CD4-positive, alpha-beta T cell (primary cell): ENCODE data around the gene BCL2L12. TPM values are rescaled to one million over a fixed set of nuclear protein-coding genes. Genes with fewer than 3 reads are reported as not detected.

ENCODE experiments used
- ATAC-seq: fragments of 200-7000 bp; cut with Tn5 transposase; one replicate; pipeline ENCODE4 v1.10.0; 2022; ENCODE audit warnings: mild to moderate bottlenecking; ENCODE audit not compliant: poor library complexity
- CTCF ChIA-PET: fragments of 350-600 bp; sonication (Branson Sonifier 250); formaldehyde crosslinking; loops from one replicate; lab custom pipeline; 2021; ENCODE audit warnings: antibody characterized with exemption, inconsistent platforms; lab: Charles Lee
- POLR2A ChIA-PET: fragments of 350-600 bp; sonication (Branson Sonifier 250); formaldehyde crosslinking; loops from one replicate; lab custom pipeline; 2021; ENCODE audit warnings: antibody characterized with exemption, inconsistent platforms; lab: Charles Lee
- DNase-seq, 14 experiments: peaks; one replicate each; pipeline ENCODE4 v3.0.0-alpha.2; 2013 to 2020; ENCODE audit warnings: mixed read lengths in 2 of 14
- H3K27ac ChIP-seq, 2 donors: one replicate each; pipeline versions ENCODE4 v1.5.1 to v1.7.0; 2013; ENCODE audit warnings: low read length in 2 of 2, low read depth in 1 of 2, mild to moderate bottlenecking in 1 of 2
- H3K27me3 ChIP-seq, 2 experiments: 1 replicate in 1 of 2; 2 replicates in 1 of 2; pipeline versions ENCODE4 v1.6.1 to v1.7.0; 2013; ENCODE audit warnings: low read length in 2 of 2, control low read depth in 1 of 2, mild to moderate bottlenecking in 1 of 2, moderate library complexity in 1 of 2; ENCODE audit not compliant: insufficient read depth in 2 of 2, control insufficient read depth in 1 of 2
- H3K36me3 ChIP-seq: one replicate; pipeline ENCODE4 v1.6.1; 2013; ENCODE audit warnings: low read length, control low read depth; ENCODE audit not compliant: insufficient read depth
- H3K4me1 ChIP-seq: one replicate; pipeline ENCODE4 v1.6.1; 2013; ENCODE audit warnings: low read length, control low read depth; ENCODE audit not compliant: insufficient read depth
- H3K4me3 ChIP-seq: one replicate; pipeline ENCODE4 v1.5.1; 2013; ENCODE audit warnings: mild to moderate bottlenecking, low read length, moderate library complexity
- H3K9me3 ChIP-seq, 2 experiments: 1 replicate in 1 of 2; 2 replicates in 1 of 2; pipeline versions ENCODE4 v1.6.1 to v1.7.0; 2013; ENCODE audit warnings: low read length in 2 of 2, mild to moderate bottlenecking in 2 of 2, control low read depth in 1 of 2, moderate library complexity in 1 of 2; ENCODE audit not compliant: control insufficient read depth in 1 of 2, insufficient read depth in 1 of 2
- H3K27ac Mint-ChIP-seq: one replicate; pipeline ENCODE4 v1.8.0; 2020; ENCODE audit warnings: mixed read lengths
- H3K27me3 Mint-ChIP-seq: one replicate; pipeline ENCODE4 v1.8.0; 2021; ENCODE audit warnings: mixed read lengths
- H3K36me3 Mint-ChIP-seq: one replicate; pipeline ENCODE4 v1.8.0; 2021; ENCODE audit warnings: low read depth, mixed read lengths
- H3K4me1 Mint-ChIP-seq: one replicate; pipeline ENCODE4 v1.8.0; 2021; ENCODE audit warnings: low read depth, mixed read lengths
- H3K4me3 Mint-ChIP-seq: one replicate; pipeline ENCODE4 v1.8.0; 2020; ENCODE audit warnings: mild to moderate bottlenecking, mixed read lengths
- H3K9me3 Mint-ChIP-seq: one replicate; pipeline ENCODE4 v1.8.0; 2020; ENCODE audit warnings: mixed read lengths
- CTCF ChIP-seq: fragments of 200-600 bp; IDR thresholded peaks from one replicate; pipeline ENCODE4 v1.8.0; 2022; ENCODE audit warnings: antibody characterized with exemption, mild to moderate bottlenecking
- intact Hi-C, 2 experiments: fragments of 100-400 bp; cut with DNase I in 1 of 2; cut with micrococcal nuclease in 1 of 2; formaldehyde crosslinking; loops; one replicate each; pipeline versions ENCODE4 v1.15.1 to v1.9.0; 2023 to 2025; cut with DNase I, micrococcal nuclease
- total RNA-seq, 174 experiments: library from RNA in 2 of 174; stranded (reverse) in 2 of 174; gene quantifications; one replicate each; pipeline ENCODE4 v1.2.3 and lab custom pipeline; 2021 to 2026

Gene BCL2L12
- total RNA-seq, 2 experiments from 2014 or later, result 9.9 to 11.3 TPM

DNA sequence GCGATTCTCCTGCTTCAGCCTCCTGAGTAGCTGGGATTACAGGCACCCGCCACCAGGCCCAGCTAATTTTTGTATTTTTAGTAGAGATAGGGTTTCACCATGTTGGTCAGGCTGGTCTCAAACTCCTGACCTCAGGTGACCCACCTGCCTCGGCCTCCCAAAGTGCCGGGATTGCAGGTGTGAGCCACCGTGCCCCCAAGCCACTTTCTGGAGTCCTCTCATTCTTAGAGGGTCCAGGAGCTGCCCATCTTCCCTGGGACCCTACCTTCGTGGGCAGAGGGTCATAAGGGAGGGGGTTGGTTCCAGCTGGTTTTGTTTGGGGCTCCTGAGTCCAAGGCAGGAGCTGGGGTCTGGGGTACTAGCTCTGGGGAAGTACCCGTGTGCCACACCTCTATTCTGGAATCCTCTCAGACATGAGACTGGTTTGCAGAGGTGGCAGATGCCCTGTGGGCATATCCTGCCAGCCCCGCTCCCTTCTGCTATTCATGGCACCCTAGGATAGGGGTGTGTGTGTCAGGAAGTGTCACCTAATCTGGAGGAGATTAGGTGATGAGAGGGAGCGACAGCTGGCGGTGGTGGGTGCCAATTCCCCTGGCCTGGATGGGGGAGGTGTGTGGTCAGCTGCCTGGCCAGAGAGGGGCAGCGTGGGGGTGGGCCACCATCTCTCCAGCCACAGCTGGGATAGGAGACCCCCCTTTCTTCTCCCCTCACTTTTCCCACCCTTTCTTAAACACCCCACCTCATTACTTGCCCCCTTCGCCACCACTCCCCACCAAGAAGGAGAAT, 13.4 kb downstream of the BCL2L12 start:
- peaks cover 52% of the 10 kb centered on the region for H3K4me1 ChIP-seq
- H3K27me3 ChIP-seq, result no peaks in the 10 kb centered on the region
- Mint-ChIP-seq H3K36me3 (peaks cover 56% of the 10 kb centered on the region), H3K4me1 (peaks cover 38% of the 10 kb centered on the region), H3K4me3 (peak overlapping the region; percentile 91), H3K27ac (peak overlapping the region; percentile 97), H3K9me3 (no peaks in the 10 kb centered on the region), H3K27me3 (no peaks in the 10 kb centered on the region)
- H3K4me3 ChIP-seq, result no peak overlapping the region
- POLR2A ChIA-PET, result interaction anchor here (1.0 to 6.6 kb wide), 6 partner anchors 15 to 227 kb away, joined by 3 to 92 read pairs (median 4); partner anchors contain the start of genes BCL2L12, FUZ, IRF3 and PIH1D1
- intact Hi-C loops, result loop anchor here (1.0 to 10.0 kb wide), 3 partner anchors 14 to 287 kb away; partner anchors contain the start of genes BCL2L12 (in 1 of the 2), FLT3LG (in 1 of the 2) and IRF3 (in 1 of the 2)
- H3K9me3 ChIP-seq, result no peaks in the 10 kb centered on the region
- peaks cover 38% of the 10 kb centered on the region for H3K36me3 ChIP-seq
- DNase-seq, result peak in 1 of 14 experiments; percentile 44
- no peak for TF ChIP-seq CTCF
- H3K27ac ChIP-seq, result peak overlapping the region in 1 of 2 donors; percentile 98
- CTCF ChIA-PET, result interaction anchor here (0.8 to 3.4 kb wide), 7 partner anchors 14 to 206 kb away, joined by 3 to 22 read pairs (median 3); partner anchors contain the start of genes BCL2L12, FLT3LG, IRF3 and NOSIP
- ATAC-seq, result no peak

DNA sequence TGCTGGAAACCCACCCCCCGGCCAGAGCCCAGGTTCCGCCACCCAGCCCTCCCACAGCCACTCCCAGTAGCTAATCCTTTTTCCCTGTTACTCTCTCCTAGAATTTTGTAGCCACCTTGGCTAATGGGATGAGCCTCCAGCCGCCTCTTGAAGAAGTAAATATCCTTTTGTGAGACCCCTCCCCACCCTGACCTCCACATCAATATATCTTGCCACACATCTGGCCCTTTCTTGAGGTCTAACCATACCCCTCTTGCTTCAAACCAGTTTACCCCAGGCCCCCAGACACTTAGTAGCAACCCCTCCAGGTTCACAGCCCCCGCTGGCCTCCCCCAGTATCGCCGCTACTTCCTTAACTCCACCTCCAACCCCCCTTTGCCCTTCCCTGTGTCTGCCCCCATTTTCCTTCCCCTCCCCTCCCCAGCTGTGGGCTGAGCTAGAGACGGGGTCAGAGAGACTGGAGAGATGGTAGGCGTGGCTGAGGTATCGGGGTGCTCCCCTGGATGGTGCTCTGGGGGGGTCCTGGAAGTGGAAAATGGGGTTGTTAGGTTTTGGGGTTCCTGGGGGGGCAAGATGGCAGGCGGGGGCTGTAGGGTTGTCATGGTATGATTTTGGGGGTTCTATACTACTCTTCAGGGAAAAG, 14.2 kb downstream of the BCL2L12 start:
- Histone ChIP-seq H3K27ac (peak overlapping the region in 1 of 2 donors; percentile 35), H3K4me3 (no peak overlapping the region), H3K36me3 (peaks cover 45% of the 10 kb centered on the region), H3K4me1 (peaks cover 52% of the 10 kb centered on the region), H3K27me3 (no peaks in the 10 kb centered on the region), H3K9me3 (no peaks in the 10 kb centered on the region)
- peaks cover 38% of the 10 kb centered on the region for H3K4me1 Mint-ChIP-seq
- peak in 1 of 14 experiments; percentile 58 for DNase-seq
- H3K36me3 Mint-ChIP-seq, result peaks cover 60% of the 10 kb centered on the region
- peak overlapping the region; percentile 30 for H3K4me3 Mint-ChIP-seq
- ChIA-PET POLR2A (interaction anchor here (0.6 to 6.6 kb wide), 3 partner anchors 16 to 211 kb away, joined by 3 to 92 read pairs (median 7); partner anchors contain the start of genes BCL2L12, IRF3 and RPS11), CTCF (interaction anchor here (1.1 to 3.4 kb wide), 2 partner anchors 14 to 109 kb away, joined by 4 to 22 read pairs; partner anchors contain the start of genes BCL2L12 and IRF3)
- H3K27me3 Mint-ChIP-seq, result no peaks in the 10 kb centered on the region
- TF ChIP-seq CTCF, result no peak
- no peak overlapping the region for H3K27ac Mint-ChIP-seq
- H3K9me3 Mint-ChIP-seq, result no peaks in the 10 kb centered on the region
- intact Hi-C loops, result loop anchor here (1.0 to 10.0 kb wide), 8 partner anchors 38 to 454 kb away; partner anchors contain the start of gene FLT3LG (in 1 of the 2)
- no peak for ATAC-seq
